ENCODE results near the gene EXOC6B. TPM values are rescaled to one million over a fixed set of nuclear protein-coding genes. Genes with fewer than 3 reads are reported as not detected.
A peak's percentile ranks its signal among the peaks of the same experiment; 100 is the strongest.

The EXOC6B gene
- total RNA-seq, 1 donor from 2014 or later = 40.0 TPM

- no peak for DNase-seq (ENCODE audit: low spot score)
Measured at GRCh38 chr2:72178551-72178950, 647.3 kb downstream of the EXOC6B start.

GRCh38 chr2:72176281-72176680, 649.6 kb downstream of the EXOC6B start:
- no peak for DNase-seq (ENCODE audit: low spot score)

- no peak for DNase-seq (ENCODE audit: low spot score)
Measured at GRCh38 chr2:72175636-72176035, 650.2 kb downstream of the EXOC6B start.

- DNase-seq (ENCODE audit: low spot score) = no peak
Measured at GRCh38 chr2:72173640-72174321, 652.1 kb downstream of the EXOC6B start.

- no peak for DNase-seq (ENCODE audit: low spot score)
Measured at GRCh38 chr2:72172478-72172877, 653.4 kb downstream of the EXOC6B start.

GRCh38 chr2:72166279-72166678, 659.6 kb downstream of the EXOC6B start:
- DNase-seq (ENCODE audit: low spot score) = no peak

GRCh38 chr2:72165792-72166191, 660.0 kb downstream of the EXOC6B start:
- no peak for DNase-seq (ENCODE audit: low spot score)

- DNase-seq (ENCODE audit: low spot score) = no peak
Measured at GRCh38 chr2:72162574-72162973, 663.3 kb downstream of the EXOC6B start.

- no peak for DNase-seq (ENCODE audit: low spot score)
Measured at GRCh38 chr2:72159211-72159993, 666.4 kb downstream of the EXOC6B start.

- no peak for DNase-seq (ENCODE audit: low spot score)
Measured at GRCh38 chr2:72157871-72158771, 667.7 kb downstream of the EXOC6B start.

GRCh38 chr2:72156872-72157271, 669.0 kb downstream of the EXOC6B start:
- DNase-seq (ENCODE audit: low spot score) = no peak

GRCh38 chr2:72155737-72156136, 670.1 kb downstream of the EXOC6B start:
- DNase-seq (ENCODE audit: low spot score) = no peak

- DNase-seq (ENCODE audit: low spot score) = no peak
Measured at GRCh38 chr2:72155151-72155550, 670.7 kb downstream of the EXOC6B start.

GRCh38 chr2:72154386-72154975, 671.4 kb downstream of the EXOC6B start:
- DNase-seq (ENCODE audit: low spot score) = no peak

- no peak for DNase-seq (ENCODE audit: low spot score)
Measured at GRCh38 chr2:72153924-72154323, 671.9 kb downstream of the EXOC6B start.

GRCh38 chr2:72153026-72153791, 672.6 kb downstream of the EXOC6B start:
- DNase-seq (ENCODE audit: low spot score) = no peak

- DNase-seq (ENCODE audit: low spot score) = no peak
Measured at GRCh38 chr2:72150861-72151356, 674.9 kb downstream of the EXOC6B start.

- DNase-seq (ENCODE audit: low spot score) = peak; percentile 83
Measured at GRCh38 chr2:72150157-72150860, 675.5 kb downstream of the EXOC6B start.

- DNase-seq (ENCODE audit: low spot score) = no peak
Measured at GRCh38 chr2:72149556-72150156, 676.2 kb downstream of the EXOC6B start.
